GM18519 (cell line): ENCODE data around the gene COBL.

Source experiments
- ATAC-seq: cut with Tn5 transposase; IDR thresholded peaks from one replicate; pipeline ENCODE4 v1.9.1; 2021; ENCODE audit warnings: mild to moderate bottlenecking, moderate library complexity; ENCODE audit not compliant: unreplicated experiment, low FRiP score

COBL gene

GRCh38 chr7:51236470-51237132 lies 80.0 kb downstream of the COBL start:
- no peak for ATAC-seq

- ATAC-seq, result no peak
Observed at GRCh38 chr7:51235593-51236313, 80.9 kb downstream of the COBL start.

GRCh38 chr7:51234609-51235308 lies 81.8 kb downstream of the COBL start:
- no peak for ATAC-seq

GRCh38 chr7:51234139-51234538 lies 82.5 kb downstream of the COBL start:
- no peak for ATAC-seq

GRCh38 chr7:51233374-51233773 lies 83.2 kb downstream of the COBL start:
- no peak for ATAC-seq

- no peak for ATAC-seq
Observed at GRCh38 chr7:51230723-51231122, 85.9 kb downstream of the COBL start.

- no peak for ATAC-seq
Observed at GRCh38 chr7:51230324-51230625, 86.3 kb downstream of the COBL start.

- ATAC-seq, result no peak
Observed at GRCh38 chr7:51229620-51230323, 86.8 kb downstream of the COBL start.

GRCh38 chr7:51229106-51229537 lies 87.5 kb downstream of the COBL start:
- no peak for ATAC-seq

GRCh38 chr7:51228386-51228958 lies 88.1 kb downstream of the COBL start:
- ATAC-seq, result no peak

- ATAC-seq, result no peak
Observed at GRCh38 chr7:51227861-51228260, 88.7 kb downstream of the COBL start.

GRCh38 chr7:51226916-51227535 lies 89.6 kb downstream of the COBL start:
- ATAC-seq, result no peak

- ATAC-seq, result no peak
Observed at GRCh38 chr7:51226063-51226755, 90.4 kb downstream of the COBL start.

- no peak for ATAC-seq
Observed at GRCh38 chr7:51224811-51225595, 91.6 kb downstream of the COBL start.

GRCh38 chr7:51223505-51223904 lies 93.1 kb downstream of the COBL start:
- no peak for ATAC-seq

GRCh38 chr7:51222916-51223315 lies 93.7 kb downstream of the COBL start:
- no peak for ATAC-seq

GRCh38 chr7:51220226-51220625 lies 96.4 kb downstream of the COBL start:
- no peak for ATAC-seq

- ATAC-seq, result no peak
Observed at GRCh38 chr7:51219261-51219988, 97.2 kb downstream of the COBL start.
